GM12878 (cell line): ENCODE results near the gene RHOC. TPM values are rescaled to one million over a fixed set of nuclear protein-coding genes. Genes with fewer than 3 reads are reported as not detected.

ENCODE experiments used
- ATAC-seq: fragments of 200-7000 bp; cut with Tn5 transposase; 3 replicates; pipeline ENCODE4 v1.9.1; 2020; ENCODE audit warnings: mild to moderate bottlenecking, moderate library complexity
- BruUV-seq: library from RNA; stranded (reverse); fragments of 400-500 nt; replicated peaks from 2 replicates; lab custom pipeline; 2021; lab: Mats Ljungman, UMichigan
- CTCF ChIA-PET: fragments of 300-600 bp; sonication (Branson Sonifier 250); formaldehyde crosslinking; extraction: SDS; loops from one replicate; lab custom pipeline; 2021; ENCODE audit warnings: inconsistent platforms; lab: Yijun Ruan, JAX
- POLR2A ChIA-PET: fragments of 350-600 bp; formaldehyde crosslinking; extraction: SDS; loops from one replicate; lab custom pipeline; 2021; ENCODE audit warnings: inconsistent platforms; lab: Charles Lee
- RAD21 ChIA-PET: fragments of 300-600 bp; sonication (Branson Sonifier 250); formaldehyde crosslinking; loops from one replicate; lab custom pipeline; 2023; ENCODE audit warnings: antibody characterized with exemption; ENCODE audit not compliant: unreplicated experiment; lab: Charles Lee
- SMC1A ChIA-PET: fragments of 300-600 bp; sonication (Branson Sonifier 250); formaldehyde crosslinking; loops from one replicate; lab custom pipeline; 2023; ENCODE audit not compliant: unreplicated experiment, uncharacterized antibody; lab: Charles Lee
- DNase-seq: peaks from one replicate; pipeline ENCODE4 v3.0.0-alpha.2; 2011; ENCODE audit warnings: low read depth, low spot score
- FAIRE-seq: peaks from 3 replicates; lab custom pipeline; 2011; peaks lifted over from hg19 to GRCh38; lab: Jason Lieb, UNC
- H2AFZ ChIP-seq: 2 replicates; pipeline ENCODE4 v1.6.0; 2011; ENCODE audit warnings: low read depth, low read length, control low read depth; ENCODE audit not compliant: control insufficient read depth
- H3K27ac ChIP-seq: 2 replicates; pipeline ENCODE4 v1.5.1; 2011; ENCODE audit warnings: control low read depth; ENCODE audit not compliant: control insufficient read depth, insufficient read depth
- H3K27me3 ChIP-seq, 2 experiments: replicated peaks in 1 of 2; 2 replicates each; pipeline versions ENCODE4 v1.6.0 to v1.6.1; 2011; ENCODE audit warnings: low read length in 1 of 2; ENCODE audit not compliant: control insufficient read depth in 2 of 2, insufficient read depth in 2 of 2
- H3K36me3 ChIP-seq, 2 experiments: 2 replicates each; pipeline ENCODE4 v1.5.1; 2011; ENCODE audit warnings: low read length in 1 of 2; ENCODE audit not compliant: control insufficient read depth in 2 of 2, insufficient read depth in 2 of 2
- H3K4me1 ChIP-seq: 2 replicates; pipeline ENCODE4 v1.6.1; 2011; ENCODE audit warnings: mild to moderate bottlenecking, low read length, moderate library complexity, mixed read lengths; ENCODE audit not compliant: control insufficient read depth, insufficient read depth
- H3K4me2 ChIP-seq: 2 replicates; pipeline ENCODE4 v1.6.0; 2011; ENCODE audit warnings: control low read depth; ENCODE audit not compliant: control insufficient read depth, insufficient read depth
- H3K4me3 ChIP-seq: fragments of 200-600 bp; sonication (generic); 2 replicates; pipeline ENCODE4 v1.5.1; 2016
- H3K79me2 ChIP-seq: 2 replicates; pipeline ENCODE4 v1.6.0; 2011; ENCODE audit warnings: low read length; ENCODE audit not compliant: control insufficient read depth, insufficient read depth
- H3K9ac ChIP-seq: 2 replicates; pipeline ENCODE4 v1.8.0; 2011; ENCODE audit warnings: low read length, control low read depth, mixed read lengths; ENCODE audit not compliant: control insufficient read depth, insufficient read depth
- H3K9me3 ChIP-seq: replicated peaks from 3 replicates; pipeline ENCODE4 v1.5.1; 2011; ENCODE audit warnings: mild to moderate bottlenecking, low read length; ENCODE audit not compliant: control insufficient read depth, insufficient read depth
- H4K20me1 ChIP-seq: 2 replicates; pipeline ENCODE4 v1.6.0; 2011; ENCODE audit not compliant: control insufficient read depth, insufficient read depth
- SPI1 ChIP-seq: IDR thresholded peaks from 2 replicates; pipeline ENCODE4 v1.6.1; 2011; ENCODE audit warnings: low read depth, mild to moderate bottlenecking, low read length, moderate library complexity, borderline replicate concordance; ENCODE audit not compliant: insufficient read depth
- WGBS: methylation state at CpG from one replicate; pipeline ENCODE4 v1.1.6; 2016; ENCODE audit warnings: low lambda C conversion rate; ENCODE audit not compliant: insufficient replicate concordance, insufficient coverage; ENCODE audit errors: missing lambda C conversion rate; 5-methylcytosine and 5-hydroxymethylcytosine counted together
- in situ Hi-C: fragments of 300-500 bp; cut with MboI; formaldehyde crosslinking; loops from 9 replicates; pipeline ENCODE4 v1.14.3; 2018; ENCODE audit warnings: mixed read lengths
- intact Hi-C: fragments of 100-400 bp; cut with micrococcal nuclease; formaldehyde crosslinking; loops from one replicate; pipeline ENCODE4 v1.14.2; 2022; ENCODE audit not compliant: unreplicated experiment
- polyA plus RNA-seq, 11 experiments: library from polyadenylated mRNA; depleted of rRNA in 4 of 11; unstranded in 6 of 11; stranded (reverse) in 5 of 11; fragments of >200 nt; fragmentation: Nextera tagmentation in 4 of 11; fragmentation: Illumina TruSeq in 1 of 11; extraction: Ambion mirVana in 4 of 11; extraction: Trizol in 1 of 11; gene quantifications; 1 replicate in 1 of 11; 2 replicates in 10 of 11; pipeline versions ENCODE4 v1.2.1 to v1.2.3, GENCODE V29; 2011 to 2016; ENCODE audit warnings: inconsistent platforms in 2 of 11, missing spikeins in 2 of 11, low read depth in 1 of 11
- total RNA-seq, 4 experiments: library from RNA; depleted of rRNA in 3 of 4; stranded (reverse); fragments of >200 nt in 3 of 4; fragmentation: Illumina TruSeq in 1 of 4; extraction: Trizol in 1 of 4; gene quantifications; 2 replicates each; pipeline versions ENCODE4 v1.2.1 to v1.2.3, GENCODE V29; 2013 to 2021
- TF ChIP-seq, protein P1 (sequence below): fragments of 450-650 bp; IDR thresholded peaks from 2 replicates; pipeline ENCODE4 v1.6.1; 2016; ENCODE audit warnings: mild to moderate bottlenecking
- TF ChIP-seq, protein P2 (sequence below): fragments of 450-650 bp; IDR thresholded peaks from 2 replicates; pipeline ENCODE4 v1.6.1; 2017; ENCODE audit warnings: antibody characterized with exemption, mild to moderate bottlenecking, moderate library complexity

The RHOC gene
- total and polyA plus RNA-seq, 10 of the 15 experiments (the other 5 are each of a cell fraction or from before 2014, with no cell fraction given) = 20.6 to 371 (median 158) TPM

DNA sequence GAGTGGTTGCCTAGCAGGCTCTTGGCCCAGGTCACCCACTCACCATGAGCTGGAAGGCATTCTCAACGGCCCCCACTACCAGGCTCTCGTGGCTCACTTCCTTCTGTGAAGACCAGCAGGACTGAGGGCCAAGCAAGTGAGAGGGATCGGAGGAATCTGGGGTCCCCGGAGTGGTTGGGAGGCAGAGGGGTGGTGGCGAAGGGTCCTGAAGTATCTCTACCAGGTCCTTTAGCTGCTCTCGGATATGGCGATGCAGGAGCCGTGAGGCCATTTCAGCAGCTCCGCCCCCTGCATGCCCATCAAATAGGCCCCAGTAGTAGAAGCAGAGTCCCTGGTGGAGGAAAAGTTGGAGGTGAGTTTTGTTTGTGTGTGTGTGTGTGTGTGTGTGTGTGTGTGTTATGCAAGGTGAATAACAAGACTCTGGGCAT lies 5.8 kb upstream of the RHOC start:
- H3K4me1 ChIP-seq = peaks cover 22% of the 10 kb centered on the region
- no peak for TF ChIP-seq SPI1
- TF ChIP-seq, protein P1, sequence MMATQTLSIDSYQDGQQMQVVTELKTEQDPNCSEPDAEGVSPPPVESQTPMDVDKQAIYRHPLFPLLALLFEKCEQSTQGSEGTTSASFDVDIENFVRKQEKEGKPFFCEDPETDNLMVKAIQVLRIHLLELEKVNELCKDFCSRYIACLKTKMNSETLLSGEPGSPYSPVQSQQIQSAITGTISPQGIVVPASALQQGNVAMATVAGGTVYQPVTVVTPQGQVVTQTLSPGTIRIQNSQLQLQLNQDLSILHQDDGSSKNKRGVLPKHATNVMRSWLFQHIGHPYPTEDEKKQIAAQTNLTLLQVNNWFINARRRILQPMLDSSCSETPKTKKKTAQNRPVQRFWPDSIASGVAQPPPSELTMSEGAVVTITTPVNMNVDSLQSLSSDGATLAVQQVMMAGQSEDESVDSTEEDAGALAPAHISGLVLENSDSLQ = 0 out of 2 replicates have a peak, but pooled peaks have one; percentile 35
- TF ChIP-seq, protein P2, sequence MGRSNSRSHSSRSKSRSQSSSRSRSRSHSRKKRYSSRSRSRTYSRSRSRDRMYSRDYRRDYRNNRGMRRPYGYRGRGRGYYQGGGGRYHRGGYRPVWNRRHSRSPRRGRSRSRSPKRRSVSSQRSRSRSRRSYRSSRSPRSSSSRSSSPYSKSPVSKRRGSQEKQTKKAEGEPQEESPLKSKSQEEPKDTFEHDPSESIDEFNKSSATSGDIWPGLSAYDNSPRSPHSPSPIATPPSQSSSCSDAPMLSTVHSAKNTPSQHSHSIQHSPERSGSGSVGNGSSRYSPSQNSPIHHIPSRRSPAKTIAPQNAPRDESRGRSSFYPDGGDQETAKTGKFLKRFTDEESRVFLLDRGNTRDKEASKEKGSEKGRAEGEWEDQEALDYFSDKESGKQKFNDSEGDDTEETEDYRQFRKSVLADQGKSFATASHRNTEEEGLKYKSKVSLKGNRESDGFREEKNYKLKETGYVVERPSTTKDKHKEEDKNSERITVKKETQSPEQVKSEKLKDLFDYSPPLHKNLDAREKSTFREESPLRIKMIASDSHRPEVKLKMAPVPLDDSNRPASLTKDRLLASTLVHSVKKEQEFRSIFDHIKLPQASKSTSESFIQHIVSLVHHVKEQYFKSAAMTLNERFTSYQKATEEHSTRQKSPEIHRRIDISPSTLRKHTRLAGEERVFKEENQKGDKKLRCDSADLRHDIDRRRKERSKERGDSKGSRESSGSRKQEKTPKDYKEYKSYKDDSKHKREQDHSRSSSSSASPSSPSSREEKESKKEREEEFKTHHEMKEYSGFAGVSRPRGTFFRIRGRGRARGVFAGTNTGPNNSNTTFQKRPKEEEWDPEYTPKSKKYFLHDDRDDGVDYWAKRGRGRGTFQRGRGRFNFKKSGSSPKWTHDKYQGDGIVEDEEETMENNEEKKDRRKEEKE = no peak
- TF ChIP-seq, all 136 proteins: peak for 1
- H3K9me3 ChIP-seq = no peaks in the 10 kb centered on the region
- ChIA-PET SMC1A (interaction anchor here (1.1 kb wide), 1 partner anchor 322 kb away, joined by 4 read pairs; no protein-coding TSS in a partner anchor), RAD21 (no interaction called here), CTCF (interaction anchor here (0.9 kb wide), 1 partner anchor 322 kb away, joined by 4 read pairs; no protein-coding TSS in a partner anchor), POLR2A (no interaction called here)
- WGBS = 85% methylated on average over 9 of the region's 9 CpGs
- FAIRE-seq (no peak), DNase-seq (no peak), ATAC-seq (no peak)
- in situ Hi-C loops = no loop called here
- H3K27ac ChIP-seq = no peak overlapping the region
- H3K36me3 ChIP-seq = no peaks in the 10 kb centered on the region
- no TSS peak for BruUV-seq
- no peak overlapping the region for H3K4me3 ChIP-seq
- H2AFZ ChIP-seq = no peak overlapping the region
- H4K20me1 ChIP-seq = 0 out of 2 replicates have a peak, but pooled peaks cover 3% of the 10 kb centered on the region
- H3K79me2 ChIP-seq = no peaks in the 10 kb centered on the region
- intact Hi-C loops = loop anchor here (10.0 kb wide), 1 partner anchor 682 kb away; the partner anchor contains the start of gene MAGI3
- H3K4me2 ChIP-seq = no peak overlapping the region
- no peak overlapping the region for H3K9ac ChIP-seq
- no peaks in the 10 kb centered on the region for H3K27me3 ChIP-seq
